Prostate gland (tissue), 2 donors: ENCODE measurements around the gene KTN1.

ENCODE experiments used
- POLR2A ChIP-seq: fragments of 450-650 bp; IDR thresholded peaks from one replicate; pipeline ENCODE4 v1.6.1; 2016; ENCODE audit warnings: antibody characterized with exemption, mild to moderate bottlenecking
- TF ChIP-seq, protein P1 (sequence below), 4 experiments: fragments of 200-600 bp in 2 of 4; fragments of 450-650 bp in 2 of 4; sonication (generic) in 2 of 4; IDR thresholded peaks; 1 replicate in 3 of 4; 2 replicates in 1 of 4; pipeline ENCODE4 v1.5.1; 2016 to 2019; ENCODE audit warnings: antibody characterized with exemption in 4 of 4, mild to moderate bottlenecking in 2 of 4, moderate library complexity in 2 of 4

DNA sequence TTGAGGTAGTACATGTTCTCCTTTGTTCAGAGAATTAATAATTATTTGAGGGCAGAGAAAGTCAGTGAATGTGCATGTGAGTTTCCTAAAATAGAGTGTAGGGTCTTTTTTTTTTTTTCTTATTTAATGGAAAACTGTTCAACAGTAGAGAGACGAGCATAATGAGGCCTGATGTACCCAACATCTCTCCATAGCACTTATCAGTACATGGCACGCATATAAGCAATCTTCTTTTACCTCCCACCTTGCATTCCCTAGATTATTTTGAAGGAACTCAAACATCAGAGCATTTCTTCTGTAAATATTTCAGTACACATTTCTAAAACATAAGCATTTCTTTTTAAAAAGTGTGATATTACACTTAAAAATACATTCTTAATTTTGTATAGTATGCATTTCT, 87.8 kb downstream of the KTN1 start:
- TF ChIP-seq, protein P1, sequence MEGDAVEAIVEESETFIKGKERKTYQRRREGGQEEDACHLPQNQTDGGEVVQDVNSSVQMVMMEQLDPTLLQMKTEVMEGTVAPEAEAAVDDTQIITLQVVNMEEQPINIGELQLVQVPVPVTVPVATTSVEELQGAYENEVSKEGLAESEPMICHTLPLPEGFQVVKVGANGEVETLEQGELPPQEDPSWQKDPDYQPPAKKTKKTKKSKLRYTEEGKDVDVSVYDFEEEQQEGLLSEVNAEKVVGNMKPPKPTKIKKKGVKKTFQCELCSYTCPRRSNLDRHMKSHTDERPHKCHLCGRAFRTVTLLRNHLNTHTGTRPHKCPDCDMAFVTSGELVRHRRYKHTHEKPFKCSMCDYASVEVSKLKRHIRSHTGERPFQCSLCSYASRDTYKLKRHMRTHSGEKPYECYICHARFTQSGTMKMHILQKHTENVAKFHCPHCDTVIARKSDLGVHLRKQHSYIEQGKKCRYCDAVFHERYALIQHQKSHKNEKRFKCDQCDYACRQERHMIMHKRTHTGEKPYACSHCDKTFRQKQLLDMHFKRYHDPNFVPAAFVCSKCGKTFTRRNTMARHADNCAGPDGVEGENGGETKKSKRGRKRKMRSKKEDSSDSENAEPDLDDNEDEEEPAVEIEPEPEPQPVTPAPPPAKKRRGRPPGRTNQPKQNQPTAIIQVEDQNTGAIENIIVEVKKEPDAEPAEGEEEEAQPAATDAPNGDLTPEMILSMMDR (IDR thresholded peaks at IDR 0.05): no peak
- no peak for TF ChIP-seq POLR2A
